Measurements from ENCODE around the gene MRPL4. TPM values are rescaled to one million over a fixed set of nuclear protein-coding genes. Genes with fewer than 3 reads are reported as not detected.
A peak's percentile ranks its signal among the peaks of the same experiment; 100 is the strongest.

MRPL4 gene
- total and polyA plus RNA-seq, 12 donors, result 33.4 to 123 (median 64.1) TPM

GRCh38 chr19:10289167-10289835 lies 37.3 kb downstream of the MRPL4 start:
- Histone ChIP-seq H3K9me3 (replicated peaks in 1 of 3) (no peaks in the 10 kb centered on the region), H3K4me1 (replicated peaks in 1 of 2) (peaks cover 35 to 62% of the 10 kb centered on the region in 2 donors), H3K27me3 (peaks cover 56% of the 10 kb centered on the region), H3K4me3 (peak overlapping the region in 1 of 4 donors; percentile 34), H3K27ac (no peak overlapping the region), H3K36me3 (replicated peaks in 1 of 2) (peaks cover 0 to 17% of the 10 kb centered on the region in 2 donors)
- 1 to 5% (median 1%) methylated on average over 3 to 50 of the region's 50 CpGs for WGBS, 4 donors
- intact Hi-C loops (cut with DNase I), result no loop called here
- no peak for TF ChIP-seq CTCF (IDR thresholded peaks at IDR 0.05)
- no peak for DNase-seq

- Histone ChIP-seq H3K9me3 (replicated peaks in 1 of 3) (no peaks in the 10 kb centered on the region), H3K4me1 (replicated peaks in 1 of 2) (peaks cover 35 to 62% of the 10 kb centered on the region in 2 donors), H3K4me3 (peak within 1 kb of the TSS in 1 of 4 donors; percentile 39), H3K36me3 (replicated peaks in 1 of 2) (peaks cover 0 to 11% of the 10 kb centered on the region in 2 donors), H3K27ac (no peak within 1 kb of the TSS), H3K27me3 (peaks cover 62% of the 10 kb centered on the region)
- WGBS, 4 donors, result 1 to 4% (median 2%) methylated on average over 12 to 45 of the region's 45 CpGs
- DNase-seq, result no peak
- TF ChIP-seq POLR2A (IDR thresholded peaks at IDR 0.05), result no peak
- no peak for TF ChIP-seq CTCF (IDR thresholded peaks at IDR 0.05)
- intact Hi-C loops (cut with DNase I), result no loop called here
Observed at GRCh38 chr19:10289836-10290356, 37.9 kb downstream of the MRPL4 start, which contains the start of gene ICAM5. TSS of gene ICAM5 (plus strand) at chr19:10289952. CDS start at chr19:10290044, 92 bp downstream.

GRCh38 chr19:10290357-10290875 lies 38.4 kb downstream of the MRPL4 start:
- no peak for TF ChIP-seq POLR2A (IDR thresholded peaks at IDR 0.05)
- no peak for TF ChIP-seq CTCF (IDR thresholded peaks at IDR 0.05)
- 2 to 4% (median 2%) methylated on average over 19 to 30 of the region's 30 CpGs for WGBS, 4 donors

GRCh38 chr19:10290876-10291553 lies 39.0 kb downstream of the MRPL4 start:
- WGBS, 4 donors, result 1 to 3% (median 2%) methylated on average over 6 to 57 of the region's 57 CpGs
- no peak overlapping the region for H3K27ac ChIP-seq
- peak overlapping the region in 1 of 4 donors; percentile 39 for H3K4me3 ChIP-seq
- intact Hi-C loops (cut with DNase I), result no loop called here
- TF ChIP-seq POLR2A (IDR thresholded peaks at IDR 0.05) (no peak), CTCF (IDR thresholded peaks at IDR 0.05) (no peak)
- peak in 2 of 7 donors; percentile 43 to 45 for DNase-seq
- H3K36me3 ChIP-seq (replicated peaks in 1 of 2), result peaks cover 0 to under 1% of the 10 kb centered on the region in 2 donors
- no peaks in the 10 kb centered on the region for H3K9me3 ChIP-seq (replicated peaks in 1 of 3)
- H3K27me3 ChIP-seq, result peaks cover 74% of the 10 kb centered on the region
- H3K4me1 ChIP-seq (replicated peaks in 1 of 2), result peaks cover 34 to 71% of the 10 kb centered on the region in 2 donors

More at GRCh38 chr19:10290357-10290875, 38.4 kb downstream of the MRPL4 start:
- Histone ChIP-seq H3K4me3 (no peak overlapping the region), H3K27me3 (peaks cover 68% of the 10 kb centered on the region), H3K27ac (no peak overlapping the region), H3K4me1 (replicated peaks in 1 of 2) (peaks cover 35 to 67% of the 10 kb centered on the region in 2 donors), H3K9me3 (replicated peaks in 1 of 3) (no peaks in the 10 kb centered on the region), H3K36me3 (replicated peaks in 1 of 2) (peaks cover 0 to 6% of the 10 kb centered on the region in 2 donors)
- no peak for DNase-seq
- intact Hi-C loops (cut with DNase I), result no loop called here
